Hematopoietic multipotent progenitor cell treated with erythropoietin and hydrocortisone succinate and interleukin-3 and kit ligand, for 15 days (in vitro differentiated cells): Measurements from ENCODE around the gene RRM2.
"Not testable (repeated sequence)": the region's sequence is repeated elsewhere in the genome, so short reads cannot be mapped to it uniquely, and the experiment has no call there.

Experiments
- DNase-seq: peaks from one replicate; pipeline ENCODE4 v3.0.0-alpha.2; 2015; ENCODE audit warnings: low spot score

The RRM2 gene

DNA sequence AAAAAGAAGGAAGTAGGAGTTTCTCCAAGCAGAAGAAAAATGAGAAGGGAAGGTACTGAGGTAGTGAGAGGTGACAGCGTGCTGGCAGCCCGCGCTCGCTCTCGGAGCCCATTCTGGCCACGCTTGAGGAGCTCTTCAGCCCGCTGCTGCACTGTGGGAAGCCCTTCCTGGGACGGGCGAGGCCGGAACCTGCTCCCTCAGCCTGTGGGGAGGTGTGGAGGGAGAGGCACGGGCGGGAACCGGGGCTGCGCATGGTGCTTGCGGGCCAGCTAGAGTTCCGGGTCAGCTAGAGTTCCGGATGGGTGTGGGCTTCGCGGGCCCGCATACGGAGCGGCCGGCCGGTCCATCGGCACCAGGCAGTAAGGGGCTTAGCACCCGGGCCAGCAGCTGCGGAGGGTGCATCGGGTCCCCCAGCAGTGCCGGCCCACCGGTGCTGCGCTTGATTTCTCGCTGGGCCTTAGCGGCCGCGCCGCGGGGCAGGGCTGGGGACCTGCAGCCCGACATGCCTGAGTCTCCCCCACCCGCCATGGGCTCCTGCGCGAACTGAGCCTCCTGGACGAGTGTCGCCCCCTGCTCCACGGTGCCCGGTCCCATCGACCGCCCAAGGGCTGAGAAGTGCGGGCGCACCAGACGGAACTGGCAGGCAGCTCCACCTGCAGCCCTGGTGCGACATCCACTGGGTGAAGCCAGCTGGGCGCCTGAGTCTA, 31.2 kb upstream of the RRM2 start:
- no peak for DNase-seq

DNA sequence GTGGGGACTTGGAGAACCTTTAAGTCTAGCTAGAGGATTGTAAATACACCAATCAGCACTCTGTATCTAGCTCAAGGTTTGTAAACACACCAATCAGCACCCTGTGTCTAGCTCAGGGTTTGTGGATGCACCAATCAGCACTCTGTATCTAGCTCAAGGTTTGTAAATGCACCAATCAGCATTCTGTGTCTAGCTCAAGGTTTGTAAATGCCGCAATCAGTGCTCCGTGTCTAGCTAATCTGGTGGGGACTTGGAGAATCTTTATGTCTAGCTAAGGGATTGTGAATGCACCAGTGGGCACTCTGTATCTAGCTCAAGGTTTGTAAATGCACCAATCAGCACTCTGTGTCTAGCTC, 30.7 kb upstream of the RRM2 start:
- not testable (repeated sequence) for DNase-seq

GRCh38 chr2:10094271-10094814, 28.2 kb upstream of the RRM2 start:
- no peak for DNase-seq

DNA sequence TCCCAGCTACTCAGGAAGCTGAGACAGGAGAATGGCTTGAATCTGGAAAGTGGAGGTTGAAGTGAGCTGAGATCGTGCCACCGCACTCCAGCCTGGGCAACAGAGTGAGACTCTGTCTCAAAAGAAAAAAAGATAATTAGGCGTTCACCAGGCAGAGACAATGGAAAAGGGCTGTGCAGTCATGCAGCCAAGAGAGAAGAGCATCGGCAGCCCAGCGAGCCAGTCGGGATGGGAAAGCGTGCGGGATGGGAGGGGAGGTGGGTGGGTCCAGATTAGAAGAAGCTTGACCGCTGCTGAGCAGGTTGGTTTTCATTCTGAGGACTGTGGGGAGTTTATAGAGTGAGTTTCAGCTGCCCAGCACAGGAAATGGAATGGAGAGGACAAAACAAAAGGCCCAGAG, 27.4 kb upstream of the RRM2 start:
- DNase-seq = no peak

DNA sequence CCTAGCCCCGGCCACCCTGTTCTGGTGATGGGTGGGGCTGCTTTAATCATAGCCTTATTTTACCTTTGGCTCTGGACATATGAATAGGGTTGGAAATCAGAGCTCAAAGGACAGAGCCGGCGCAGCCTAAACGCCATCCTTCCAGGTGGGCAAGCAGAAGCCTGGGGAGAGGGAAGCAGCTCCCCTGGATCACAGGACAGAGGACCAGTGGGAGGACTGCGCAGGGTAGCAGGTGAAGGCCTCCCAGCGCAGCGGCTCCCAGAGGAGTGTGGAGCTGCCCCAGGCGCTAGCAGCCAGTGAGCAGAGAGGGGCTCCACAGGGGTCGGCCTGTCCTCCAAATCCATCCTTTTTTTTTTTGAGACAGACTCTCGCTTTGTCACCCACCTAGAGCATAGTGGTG, 25.9 kb upstream of the RRM2 start:
- DNase-seq = no peak

DNA sequence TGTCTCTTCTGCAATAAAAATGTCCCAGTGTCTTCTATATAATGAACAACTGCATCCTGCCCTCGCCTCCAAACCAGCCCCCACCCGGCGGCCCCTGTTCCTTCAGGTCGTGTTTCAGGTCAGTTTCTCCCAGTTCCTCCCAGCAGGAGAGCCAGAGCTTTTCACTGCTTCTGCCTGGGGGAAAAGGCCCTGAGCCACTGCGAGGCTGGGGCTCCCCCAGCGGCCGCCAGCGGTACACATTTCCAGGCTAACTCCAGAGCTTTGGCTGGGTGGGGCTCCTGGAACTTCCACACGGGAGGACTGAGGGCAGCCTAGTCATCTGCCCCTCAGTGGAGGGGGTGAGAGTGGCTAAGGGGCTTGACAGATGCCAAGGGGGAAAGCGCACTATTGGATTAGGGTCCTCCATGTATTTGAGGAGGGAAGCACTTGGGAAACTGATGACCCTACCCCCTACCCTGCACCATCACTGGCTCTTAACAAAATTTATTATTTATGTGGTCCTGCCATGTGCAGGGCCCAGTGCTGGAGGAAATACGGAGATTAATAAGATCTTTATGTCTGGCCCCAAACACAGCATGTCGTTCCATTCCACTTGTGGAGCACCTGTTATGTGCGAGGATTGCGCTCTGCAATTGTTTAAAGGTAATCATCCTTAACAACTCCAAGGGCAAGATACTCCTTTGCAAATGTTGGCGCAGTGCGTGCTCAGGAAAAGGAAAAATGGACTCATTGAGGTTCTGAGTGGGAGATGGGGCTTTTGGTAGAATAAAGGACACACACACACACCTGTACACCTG, 25.0 kb upstream of the RRM2 start:
- peak; percentile 40 for DNase-seq

- DNase-seq = no peak
Measured at GRCh38 chr2:10101491-10101890, 21.0 kb upstream of the RRM2 start.

DNA sequence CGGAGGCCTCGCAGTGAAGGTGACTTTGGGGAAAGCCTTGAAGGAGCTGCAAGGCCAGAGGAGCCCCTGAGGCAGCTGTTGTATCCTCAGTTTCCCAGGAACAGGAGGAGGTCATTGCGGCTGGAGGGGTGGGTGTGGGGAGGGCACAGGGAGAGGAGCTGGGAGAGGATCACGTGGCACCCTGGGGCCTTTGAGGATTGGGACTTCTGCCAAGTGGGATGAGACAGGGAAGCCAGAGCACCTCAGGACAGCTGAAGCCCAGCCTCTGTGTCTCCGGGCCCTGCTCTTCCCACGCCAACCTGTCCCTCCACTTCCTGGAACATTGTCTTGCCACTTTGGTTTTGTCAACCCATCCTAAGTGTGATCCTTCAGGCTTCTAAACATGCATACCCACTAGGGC, 19.4 kb upstream of the RRM2 start:
- no peak for DNase-seq

- not testable (repeated sequence) for DNase-seq
Measured at GRCh38 chr2:10104906-10105305, 17.6 kb upstream of the RRM2 start.

DNA sequence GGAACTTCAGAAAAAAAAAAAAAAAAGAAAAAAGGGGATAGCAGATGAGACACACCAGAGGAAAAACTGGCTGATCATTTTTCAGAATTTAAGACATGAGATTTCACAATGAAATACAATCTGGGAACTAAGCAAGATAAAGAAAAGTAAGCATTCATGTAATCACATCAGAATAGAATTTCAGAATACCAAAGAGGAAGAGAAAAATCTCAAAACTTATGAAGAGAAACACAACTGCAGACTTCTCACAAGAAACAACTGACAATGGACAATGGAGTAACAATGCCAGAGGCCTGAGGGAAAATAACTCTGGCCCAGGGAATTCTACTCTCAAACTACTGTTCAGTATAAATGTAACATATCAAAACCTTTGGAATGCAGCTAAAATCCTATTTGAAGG, 13.2 kb upstream of the RRM2 start:
- no peak for DNase-seq

DNA sequence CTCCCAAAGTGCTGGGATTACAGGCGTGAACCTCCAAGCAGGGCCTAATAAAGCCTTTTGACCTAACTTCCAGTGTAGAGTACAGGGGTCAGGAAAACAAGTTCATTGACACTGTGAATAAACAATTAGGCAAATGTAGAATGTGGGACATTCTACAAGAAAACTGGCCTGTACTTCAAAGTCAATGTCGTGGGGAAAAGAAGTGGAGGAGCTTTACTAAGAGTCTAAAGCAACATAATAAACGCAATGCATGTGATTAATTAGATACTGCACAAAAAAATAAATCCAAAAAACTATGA, 3.6 kb upstream of the RRM2 start:
- DNase-seq = no peak

GRCh38 chr2:10119601-10120157, 2.9 kb upstream of the RRM2 start:
- DNase-seq = no peak

DNA sequence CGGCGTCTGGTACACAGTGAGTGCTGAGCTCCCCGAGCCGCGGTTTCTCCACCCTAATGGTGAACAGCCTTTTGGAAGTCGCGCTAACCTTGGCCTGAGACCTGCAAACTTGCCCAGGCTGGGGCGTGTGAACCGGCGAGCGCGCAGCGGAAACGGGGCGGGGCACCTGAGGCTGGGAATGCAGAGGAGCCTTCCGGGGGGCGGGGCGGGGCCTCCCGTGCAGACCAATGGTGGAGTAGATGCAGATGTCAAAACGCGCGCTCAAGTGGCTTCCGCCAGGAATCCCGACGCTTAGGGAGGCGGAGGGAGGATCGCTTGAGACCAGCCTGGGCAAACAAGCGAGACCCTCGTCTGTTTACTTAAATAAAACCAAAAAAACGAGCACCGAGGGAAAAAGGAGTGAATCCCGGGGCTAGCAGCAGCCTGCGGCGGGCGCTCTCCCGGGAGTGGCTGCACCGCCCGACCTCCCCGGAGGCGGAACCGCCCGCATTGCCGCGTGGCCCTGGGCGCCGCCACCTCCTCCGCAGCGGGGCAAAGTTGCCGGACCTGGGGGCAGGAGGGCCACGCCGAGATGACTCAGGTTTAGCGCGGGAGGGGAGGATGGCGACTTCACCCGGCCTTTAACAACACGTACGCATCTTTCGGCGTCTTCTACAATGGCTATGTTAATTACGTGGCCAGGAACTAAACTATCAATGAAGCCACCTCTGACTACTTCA, 2.2 kb upstream of the RRM2 start:
- peak; percentile 90 for DNase-seq

DNA sequence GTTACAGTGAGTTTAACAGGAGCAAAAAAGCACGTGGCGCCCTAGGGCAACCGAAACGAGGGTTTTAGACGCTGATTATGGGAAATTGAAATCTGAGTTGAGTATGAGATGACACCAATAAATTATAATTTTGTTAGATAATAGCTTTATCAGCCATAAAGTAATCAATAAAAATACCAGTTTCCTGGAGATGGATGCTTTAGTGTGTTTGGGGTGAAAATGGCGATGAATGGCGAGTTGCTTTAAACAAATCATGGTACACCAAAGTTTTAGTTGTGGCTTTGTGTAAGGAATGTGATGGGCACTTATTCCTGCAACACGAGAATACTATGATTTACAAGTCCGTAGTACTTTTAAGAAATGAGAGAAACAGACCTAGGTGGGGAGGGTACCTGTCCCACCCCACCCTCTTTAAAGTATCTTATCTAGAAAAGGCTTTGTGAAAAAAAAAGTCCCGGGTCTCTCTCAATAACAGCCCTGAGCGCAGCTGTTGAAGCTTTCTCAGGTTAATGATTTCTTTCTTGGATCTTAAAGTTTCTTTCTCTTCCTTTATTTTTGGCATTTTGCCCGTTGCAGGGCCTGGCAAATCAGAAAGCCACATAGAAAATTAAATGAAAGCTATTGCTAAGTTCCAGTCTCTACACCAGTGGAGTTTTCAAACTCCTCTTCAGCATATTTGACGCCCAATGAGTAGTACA, 1.5 kb upstream of the RRM2 start:
- DNase-seq = peak; percentile 68

DNA sequence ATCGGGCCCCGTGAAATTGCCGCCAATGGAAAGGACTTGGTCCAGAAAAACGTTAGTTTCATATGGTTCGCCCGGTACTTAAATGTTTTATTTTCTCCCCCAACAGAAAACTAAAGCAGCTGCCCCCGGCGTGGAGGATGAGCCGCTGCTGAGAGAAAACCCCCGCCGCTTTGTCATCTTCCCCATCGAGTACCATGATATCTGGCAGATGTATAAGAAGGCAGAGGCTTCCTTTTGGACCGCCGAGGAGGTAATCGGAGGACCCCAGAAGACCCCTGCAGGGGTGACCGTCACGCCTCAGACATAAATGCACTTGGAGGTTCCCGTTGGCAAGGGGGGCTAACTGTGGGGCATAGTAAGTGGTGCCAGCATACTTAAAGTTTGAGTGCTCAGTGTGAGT, 742 bp downstream of the RRM2 start:
- peak; percentile 10 for DNase-seq

DNA sequence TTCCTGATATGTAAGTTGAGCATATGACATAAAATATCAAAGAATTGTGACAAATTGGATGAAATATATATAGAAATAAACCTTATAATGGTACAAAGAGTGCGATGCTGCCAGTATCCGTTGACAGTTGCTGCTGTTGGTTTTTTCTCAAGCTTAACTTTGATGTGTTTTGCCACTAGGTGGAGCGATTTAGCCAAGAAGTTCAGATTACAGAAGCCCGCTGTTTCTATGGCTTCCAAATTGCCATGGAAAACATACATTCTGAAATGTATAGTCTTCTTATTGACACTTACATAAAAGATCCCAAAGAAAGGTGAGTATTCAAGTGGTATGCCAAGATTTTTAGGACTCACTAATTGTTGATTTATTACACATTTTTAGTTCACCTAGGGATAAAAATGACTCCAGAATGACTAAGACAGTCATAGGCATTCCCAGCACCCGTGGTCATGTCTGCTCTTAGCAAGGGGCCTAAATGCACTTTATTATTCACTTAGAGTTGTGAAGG, 2.1 kb downstream of the RRM2 start:
- peak; percentile 82 for DNase-seq

- no peak for DNase-seq
Measured at GRCh38 chr2:10125842-10126631, 3.5 kb downstream of the RRM2 start.

DNA sequence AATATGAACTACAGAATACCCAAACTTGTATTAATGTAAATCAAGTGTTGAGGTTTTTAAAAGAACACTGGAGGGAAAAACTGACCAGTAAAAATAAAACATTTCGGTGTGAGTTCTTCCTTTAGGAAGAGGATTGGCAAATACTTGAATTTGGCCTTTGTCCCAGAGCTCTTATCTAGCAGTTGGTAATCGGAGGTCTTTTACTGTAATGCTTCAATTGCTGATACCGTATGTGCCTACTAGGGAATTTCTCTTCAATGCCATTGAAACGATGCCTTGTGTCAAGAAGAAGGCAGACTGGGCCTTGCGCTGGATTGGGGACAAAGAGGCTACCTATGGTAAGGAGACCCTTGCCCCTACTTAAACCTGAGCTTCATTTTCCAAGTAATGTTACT, 4.1 kb downstream of the RRM2 start:
- peak; percentile 31 for DNase-seq

DNA sequence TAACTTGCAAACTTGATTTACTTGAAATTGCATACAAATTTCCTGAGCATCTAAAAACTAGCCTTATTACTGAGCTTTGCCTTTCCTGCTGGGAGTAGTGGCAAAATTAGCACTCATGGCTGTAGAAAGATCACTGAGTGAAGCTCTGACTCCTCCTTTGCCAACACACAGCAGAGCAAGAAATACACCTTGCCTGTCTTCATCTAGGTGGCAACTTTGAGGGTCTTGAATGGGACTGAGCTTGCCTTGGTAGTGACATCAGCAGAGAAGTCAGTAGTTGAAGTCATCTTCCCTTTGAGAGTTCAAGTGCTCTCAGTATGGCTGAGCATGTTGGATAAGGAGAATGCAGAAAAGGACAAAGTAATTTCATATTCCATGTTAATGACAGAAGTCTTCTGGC, 5.9 kb downstream of the RRM2 start:
- DNase-seq = no peak

DNA sequence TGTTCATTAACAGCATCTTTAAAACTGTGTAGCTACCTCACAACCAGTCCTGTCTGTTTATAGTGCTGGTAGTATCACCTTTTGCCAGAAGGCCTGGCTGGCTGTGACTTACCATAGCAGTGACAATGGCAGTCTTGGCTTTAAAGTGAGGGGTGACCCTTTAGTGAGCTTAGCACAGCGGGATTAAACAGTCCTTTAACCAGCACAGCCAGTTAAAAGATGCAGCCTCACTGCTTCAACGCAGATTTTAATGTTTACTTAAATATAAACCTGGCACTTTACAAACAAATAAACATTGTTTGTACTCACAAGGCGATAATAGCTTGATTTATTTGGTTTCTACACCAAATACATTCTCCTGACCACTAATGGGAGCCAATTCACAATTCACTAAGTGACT, 7.0 kb downstream of the RRM2 start:
- DNase-seq = no peak

GRCh38 chr2:10132043-10132575, 9.6 kb downstream of the RRM2 start:
- no peak for DNase-seq
